SK-N-SH treated with all-trans-retinoic acid at 6 μM for 48 hours (cell line): Measurements from ENCODE around the gene OLFML2A.

Experiments
- RARB ChIP-seq: fragments of 250-450 bp; sonication (Bioruptor Pico); IDR thresholded peaks from 2 replicates; pipeline ENCODE4 v1.8.0; 2021; ENCODE audit warnings: mild to moderate bottlenecking, moderate library complexity
- SNAI2 ChIP-seq: fragments of 250-450 bp; sonication (Bioruptor Pico); IDR thresholded peaks from 2 replicates; pipeline ENCODE4 v1.5.0; 2020; ENCODE audit warnings: mild to moderate bottlenecking, moderate library complexity
- ZFP30 ChIP-seq: fragments of 450-650 bp; formaldehyde crosslinking; IDR thresholded peaks from 2 replicates; pipeline ENCODE4 v1.5.0; 2022; ENCODE audit warnings: mild to moderate bottlenecking, moderate library complexity
- ZNF70 ChIP-seq: fragments of 450-650 bp; formaldehyde crosslinking; IDR thresholded peaks from 2 replicates; pipeline ENCODE4 v1.5.0; 2020; ENCODE audit warnings: mild to moderate bottlenecking, moderate library complexity

DNA sequence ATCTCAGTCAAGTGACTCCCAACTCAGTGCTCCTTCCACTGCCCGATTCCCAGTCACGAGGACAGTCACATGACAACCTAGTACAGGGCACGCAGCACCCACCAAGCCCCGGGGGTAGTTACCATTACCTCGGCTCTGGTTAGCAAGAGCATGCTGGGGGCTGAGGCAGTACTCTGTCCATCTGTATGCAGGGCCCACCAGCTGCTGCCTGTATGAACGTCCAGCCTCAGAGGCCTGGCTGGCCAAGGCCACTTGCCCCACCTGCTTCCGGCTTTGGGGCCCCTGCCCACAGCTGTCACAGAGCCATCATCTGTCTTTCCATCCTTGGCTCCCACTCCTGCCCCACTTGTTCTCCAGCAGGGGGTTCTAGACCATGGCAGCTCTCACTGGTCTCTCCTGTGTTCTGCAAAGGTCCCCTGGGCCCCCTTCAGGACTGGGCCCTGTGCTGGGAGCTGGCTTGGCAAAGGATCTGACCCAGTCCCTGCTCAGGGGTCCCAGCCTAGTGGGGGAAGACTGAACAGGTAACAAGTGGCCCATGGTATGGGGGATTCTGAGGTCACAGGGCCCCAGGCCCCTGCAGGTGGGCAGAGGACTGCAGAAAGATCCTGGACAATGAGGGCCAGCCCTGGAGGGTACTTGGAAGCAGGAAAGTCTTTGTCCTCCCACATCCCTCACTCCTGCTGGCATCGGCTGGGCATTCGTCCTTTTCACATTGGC, 81.6 kb downstream of the OLFML2A start:
- TF ChIP-seq ZFP30 (CRISPR knock-in tag), result no peak
- no peak for TF ChIP-seq SNAI2 (CRISPR knock-in tag)
- no peak for TF ChIP-seq ZNF70 (CRISPR knock-in tag)
- no peak for TF ChIP-seq RARB (CRISPR knock-in tag)
